Measurements from ENCODE around the gene ZSCAN9. TPM values are rescaled to one million over a fixed set of nuclear protein-coding genes. Genes with fewer than 3 reads are reported as not detected.

The ZSCAN9 gene
- total and polyA plus RNA-seq, 2 of the 13 experiments (the other 11 are each of a cell fraction or from before 2014, with no cell fraction given), result 14.6 to 17.8 TPM

DNA sequence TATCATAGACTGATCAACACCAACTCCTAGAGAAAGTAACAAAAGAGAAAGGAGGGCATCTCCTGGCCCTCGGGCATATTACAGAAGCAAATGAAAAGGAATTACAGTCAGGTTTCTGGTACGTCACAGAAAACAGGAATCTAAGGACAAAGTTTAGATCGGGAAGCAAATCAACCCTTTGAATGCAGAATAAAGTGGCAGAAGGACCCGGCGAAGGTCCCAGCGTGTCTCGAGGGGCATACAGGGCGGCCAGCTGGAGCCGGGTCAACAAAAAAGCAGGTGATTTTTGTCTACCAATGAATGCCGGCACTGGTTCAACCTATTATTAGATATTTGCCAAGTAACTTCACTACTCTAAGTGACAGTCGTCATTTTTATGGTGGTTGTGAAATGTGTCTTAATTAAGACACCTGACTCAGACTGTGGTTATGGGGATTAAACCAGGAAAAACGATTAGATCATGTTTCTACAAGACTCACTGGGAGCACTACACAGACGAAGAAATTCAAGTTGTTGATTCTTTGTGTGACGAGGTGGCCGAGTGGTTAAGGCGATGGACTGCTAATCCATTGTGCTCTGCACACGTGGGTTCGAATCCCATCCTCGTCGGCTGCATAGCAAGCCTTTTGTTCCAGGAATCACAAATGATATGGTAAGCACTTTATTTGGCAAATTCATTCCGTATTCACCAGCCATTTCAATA lies 12.4 kb upstream of the ZSCAN9 start (continued):
- TF ChIP-seq, protein P1, sequence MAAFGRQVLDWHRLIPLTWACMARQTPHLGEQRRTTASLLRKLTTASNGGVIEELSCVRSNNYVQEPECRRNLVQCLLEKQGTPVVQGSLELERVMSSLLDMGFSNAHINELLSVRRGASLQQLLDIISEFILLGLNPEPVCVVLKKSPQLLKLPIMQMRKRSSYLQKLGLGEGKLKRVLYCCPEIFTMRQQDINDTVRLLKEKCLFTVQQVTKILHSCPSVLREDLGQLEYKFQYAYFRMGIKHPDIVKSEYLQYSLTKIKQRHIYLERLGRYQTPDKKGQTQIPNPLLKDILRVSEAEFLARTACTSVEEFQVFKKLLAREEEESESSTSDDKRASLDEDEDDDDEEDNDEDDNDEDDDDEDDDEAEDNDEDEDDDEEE (CRISPR knock-in tag; IDR thresholded peaks at IDR 0.05), result 0 out of 2 replicates have a peak, but pooled peaks have one; percentile 59
- TF ChIP-seq NPAS2 (CRISPR knock-in tag; IDR thresholded peaks at IDR 0.05; ENCODE audit: borderline replicate concordance) (no peak), ZSCAN9 (CRISPR knock-in tag; IDR thresholded peaks at IDR 0.05; ENCODE audit: borderline replicate concordance) (peak; percentile 57), ZNF709 (CRISPR knock-in tag; IDR thresholded peaks at IDR 0.05) (peak; percentile 13; the same call in 1 of the 2 replicates), ZNF251 (CRISPR knock-in tag; IDR thresholded peaks at IDR 0.05) (no peak), ZNF432 (CRISPR knock-in tag; IDR thresholded peaks at IDR 0.05; ENCODE audit: borderline replicate concordance) (no peak), KDM2A (CRISPR knock-in tag; IDR thresholded peaks at IDR 0.05; ENCODE audit: borderline replicate concordance, low read depth) (peak; percentile 71; the same call in 1 of the 2 replicates), STAG1 (CRISPR knock-in tag; IDR thresholded peaks at IDR 0.05) (peak; percentile 44), SOX5 (CRISPR knock-in tag; IDR thresholded peaks at IDR 0.05; ENCODE audit: borderline replicate concordance) (peak; percentile 56; the same call in 1 of the 2 replicates), CEBPG (CRISPR knock-in tag; IDR thresholded peaks at IDR 0.05) (no peak; the same call in 1 of the 2 replicates), FOSL2 (CRISPR knock-in tag; IDR thresholded peaks at IDR 0.05) (peak; percentile 64), NR2F6 (IDR thresholded peaks at IDR 0.05) (peak; percentile 29; the same call in 1 of the 2 replicates), NR2F6 (CRISPR knock-in tag; IDR thresholded peaks at IDR 0.05) (no peak), MXI1 (IDR thresholded peaks at IDR 0.05; ENCODE audit: borderline replicate concordance, low read depth, low read length) (peak; percentile 58; the same call in 1 of the 3 replicates), ZIK1 (CRISPR knock-in tag; IDR thresholded peaks at IDR 0.05; ENCODE audit: borderline replicate concordance, low read depth) (0 out of 2 replicates have a peak, but pooled peaks have one; percentile 52), ZNF136 (CRISPR knock-in tag; IDR thresholded peaks at IDR 0.05; ENCODE audit: low read depth) (no peak), CBX2 (IDR thresholded peaks at IDR 0.05; ENCODE audit: low read depth, low read length) (no peak), CBX2 (CRISPR knock-in tag; IDR thresholded peaks at IDR 0.05; ENCODE audit: low read depth) (peak; percentile 47; the same call in 1 of the 2 replicates), ZFP36L1 (CRISPR knock-in tag; IDR thresholded peaks at IDR 0.05) (0 out of 2 replicates have a peak, but pooled peaks have one; percentile 40), PITX1 (CRISPR knock-in tag; IDR thresholded peaks at IDR 0.05) (peak; percentile 93), ZNF878 (CRISPR knock-in tag; IDR thresholded peaks at IDR 0.05) (0 out of 2 replicates have a peak, but pooled peaks have one; percentile 64)
- TF ChIP-seq, protein P2, sequence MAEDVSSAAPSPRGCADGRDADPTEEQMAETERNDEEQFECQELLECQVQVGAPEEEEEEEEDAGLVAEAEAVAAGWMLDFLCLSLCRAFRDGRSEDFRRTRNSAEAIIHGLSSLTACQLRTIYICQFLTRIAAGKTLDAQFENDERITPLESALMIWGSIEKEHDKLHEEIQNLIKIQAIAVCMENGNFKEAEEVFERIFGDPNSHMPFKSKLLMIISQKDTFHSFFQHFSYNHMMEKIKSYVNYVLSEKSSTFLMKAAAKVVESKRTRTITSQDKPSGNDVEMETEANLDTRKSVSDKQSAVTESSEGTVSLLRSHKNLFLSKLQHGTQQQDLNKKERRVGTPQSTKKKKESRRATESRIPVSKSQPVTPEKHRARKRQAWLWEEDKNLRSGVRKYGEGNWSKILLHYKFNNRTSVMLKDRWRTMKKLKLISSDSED (CRISPR knock-in tag; IDR thresholded peaks at IDR 0.05), result no peak
- TF ChIP-seq, protein P3, sequence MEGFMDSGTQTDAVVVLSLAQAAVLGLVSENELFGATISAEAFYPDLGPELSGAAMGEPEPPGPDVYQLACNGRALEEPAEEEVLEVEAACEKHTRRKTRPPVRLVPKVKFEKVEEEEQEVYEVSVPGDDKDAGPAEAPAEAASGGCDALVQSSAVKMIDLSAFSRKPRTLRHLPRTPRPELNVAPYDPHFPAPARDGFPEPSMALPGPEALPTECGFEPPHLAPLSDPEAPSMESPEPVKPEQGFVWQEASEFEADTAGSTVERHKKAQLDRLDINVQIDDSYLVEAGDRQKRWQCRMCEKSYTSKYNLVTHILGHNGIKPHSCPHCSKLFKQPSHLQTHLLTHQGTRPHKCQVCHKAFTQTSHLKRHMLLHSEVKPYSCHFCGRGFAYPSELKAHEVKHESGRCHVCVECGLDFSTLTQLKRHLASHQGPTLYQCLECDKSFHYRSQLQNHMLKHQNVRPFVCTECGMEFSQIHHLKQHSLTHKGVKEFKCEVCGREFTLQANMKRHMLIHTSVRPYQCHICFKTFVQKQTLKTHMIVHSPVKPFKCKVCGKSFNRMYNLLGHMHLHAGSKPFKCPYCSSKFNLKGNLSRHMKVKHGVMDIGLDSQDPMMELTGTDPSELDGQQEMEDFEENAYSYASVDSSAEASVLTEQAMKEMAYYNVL (CRISPR knock-in tag; IDR thresholded peaks at IDR 0.05; ENCODE audit: borderline replicate concordance), result peak; percentile 55; the same call in 1 of the 2 replicates
- TF ChIP-seq, protein P4, sequence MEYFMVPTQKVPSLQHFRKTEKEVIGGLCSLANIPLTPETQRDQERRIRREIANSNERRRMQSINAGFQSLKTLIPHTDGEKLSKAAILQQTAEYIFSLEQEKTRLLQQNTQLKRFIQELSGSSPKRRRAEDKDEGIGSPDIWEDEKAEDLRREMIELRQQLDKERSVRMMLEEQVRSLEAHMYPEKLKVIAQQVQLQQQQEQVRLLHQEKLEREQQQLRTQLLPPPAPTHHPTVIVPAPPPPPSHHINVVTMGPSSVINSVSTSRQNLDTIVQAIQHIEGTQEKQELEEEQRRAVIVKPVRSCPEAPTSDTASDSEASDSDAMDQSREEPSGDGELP (IDR thresholded peaks at IDR 0.05; ENCODE audit: borderline replicate concordance, low read depth), result peak; percentile 83
- TF ChIP-seq, protein P5, sequence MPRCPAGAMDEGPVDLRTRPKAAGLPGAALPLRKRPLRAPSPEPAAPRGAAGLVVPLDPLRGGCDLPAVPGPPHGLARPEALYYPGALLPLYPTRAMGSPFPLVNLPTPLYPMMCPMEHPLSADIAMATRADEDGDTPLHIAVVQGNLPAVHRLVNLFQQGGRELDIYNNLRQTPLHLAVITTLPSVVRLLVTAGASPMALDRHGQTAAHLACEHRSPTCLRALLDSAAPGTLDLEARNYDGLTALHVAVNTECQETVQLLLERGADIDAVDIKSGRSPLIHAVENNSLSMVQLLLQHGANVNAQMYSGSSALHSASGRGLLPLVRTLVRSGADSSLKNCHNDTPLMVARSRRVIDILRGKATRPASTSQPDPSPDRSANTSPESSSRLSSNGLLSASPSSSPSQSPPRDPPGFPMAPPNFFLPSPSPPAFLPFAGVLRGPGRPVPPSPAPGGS (CRISPR knock-in tag; IDR thresholded peaks at IDR 0.05), result no peak
